ENCODE results near the gene DDX3X.

GRCh38 chrX:41336447-41336846 lies 2.5 kb downstream of the DDX3X start:
- TF ChIP-seq CTCF (conservative IDR thresholded peaks at IDR 0.05; ENCODE audit: low read length) (no peak), EZH2phosphoT487 (IDR thresholded peaks at IDR 0.05; ENCODE audit: borderline replicate concordance) (no peak)
